Stomach (tissue), 9 donors: ENCODE measurements around the gene ACAP3. TPM values are rescaled to one million over a fixed set of nuclear protein-coding genes. Genes with fewer than 3 reads are reported as not detected.

Experiments used
- DNase-seq, 2 donors: peaks; one replicate each; pipeline versions ENCODE4 v3.0.0 to v3.0.0-alpha.2; 2013 to 2019
- H3K27ac ChIP-seq, 5 donors: fragments of 200-600 bp in 4 of 5; sonication (generic) in 4 of 5; one replicate each; pipeline ENCODE4 v1.5.1; 2013 to 2019; ENCODE audit warnings: mild to moderate bottlenecking in 1 of 5, moderate library complexity in 1 of 5
- H3K27me3 ChIP-seq, 3 donors: fragments of 200-600 bp; sonication (generic); one replicate each; pipeline ENCODE4 v1.5.1; 2017 to 2019; ENCODE audit warnings: mixed run types in 1 of 3
- H3K36me3 ChIP-seq, 4 donors: fragments of 200-600 bp; sonication (generic); 1 replicate in 3 of 4; 2 replicates in 1 of 4; pipeline ENCODE4 v1.5.1; 2016 to 2019
- H3K4me1 ChIP-seq, 4 donors: fragments of 200-600 bp; sonication (generic); one replicate each; pipeline ENCODE4 v1.5.1; 2016 to 2019
- H3K4me3 ChIP-seq, 4 donors: fragments of 200-600 bp; sonication (generic) in 3 of 4; one replicate each; pipeline ENCODE4 v1.5.1; 2016 to 2019; ENCODE audit warnings: mild to moderate bottlenecking in 1 of 4
- H3K9me3 ChIP-seq, 4 donors: fragments of 200-600 bp; sonication (generic); one replicate each; pipeline ENCODE4 v1.5.1; 2016 to 2019
- EP300 ChIP-seq: sonication (generic); formaldehyde crosslinking; IDR thresholded peaks from one replicate; pipeline ENCODE4 v1.6.1; 2017; ENCODE audit warnings: antibody characterized with exemption
- POLR2A ChIP-seq, 4 donors: fragments of 450-650 bp; IDR thresholded peaks; one replicate each; pipeline ENCODE4 v1.6.1; 2016; ENCODE audit warnings: antibody characterized with exemption in 4 of 4, control low read depth in 2 of 4, mild to moderate bottlenecking in 1 of 4, moderate library complexity in 1 of 4
- POLR2AphosphoS5 ChIP-seq, 3 donors: sonication (generic); formaldehyde crosslinking; IDR thresholded peaks; one replicate each; pipeline ENCODE4 v1.6.1; 2016; ENCODE audit warnings: antibody characterized with exemption in 3 of 3
- WGBS, 5 donors: extraction: QIAGEN DNeasy Blood & Tissue Kit in 3 of 5; methylation state at CpG; one replicate each; pipeline versions ENCODE4 v1.1.5 to v1.1.7; 2013 to 2018; 5-methylcytosine and 5-hydroxymethylcytosine counted together
- intact Hi-C: fragments of 100-400 bp; cut with DNase I; formaldehyde crosslinking; loops from one replicate; pipeline ENCODE4 v1.15.1; 2023; ENCODE audit warnings: low total_unique reads
- polyA plus RNA-seq, 3 donors: library from polyadenylated mRNA; stranded (reverse); fragments of 200-250 nt; gene quantifications; one replicate each; pipeline ENCODE4 v1.2.3, GENCODE V29; 2013
- total RNA-seq, 5 donors: library from RNA; depleted of rRNA; stranded (reverse); fragments of >200 nt; gene quantifications; one replicate each; pipeline versions ENCODE4 v1.1.0 to v1.2.3, GENCODE V29; 2014 to 2016
- TF ChIP-seq, protein P1 (sequence below), 7 experiments: fragments of 450-650 bp in 4 of 7; fragments of 200-600 bp in 3 of 7; sonication (generic) in 3 of 7; IDR thresholded peaks; one replicate each; pipeline ENCODE4 v1.5.1; 2016 to 2019; ENCODE audit warnings: antibody characterized with exemption in 7 of 7, control low read depth in 2 of 7, mild to moderate bottlenecking in 1 of 7
- donor health status: healthy with polysubstance abuse.
- donor health status: Bipolar disorder and iron deficiency.
- donor health status: healthy.

Gene ACAP3
- total and polyA plus RNA-seq, 8 donors = 17.9 to 374 (median 51.2) TPM

DNA sequence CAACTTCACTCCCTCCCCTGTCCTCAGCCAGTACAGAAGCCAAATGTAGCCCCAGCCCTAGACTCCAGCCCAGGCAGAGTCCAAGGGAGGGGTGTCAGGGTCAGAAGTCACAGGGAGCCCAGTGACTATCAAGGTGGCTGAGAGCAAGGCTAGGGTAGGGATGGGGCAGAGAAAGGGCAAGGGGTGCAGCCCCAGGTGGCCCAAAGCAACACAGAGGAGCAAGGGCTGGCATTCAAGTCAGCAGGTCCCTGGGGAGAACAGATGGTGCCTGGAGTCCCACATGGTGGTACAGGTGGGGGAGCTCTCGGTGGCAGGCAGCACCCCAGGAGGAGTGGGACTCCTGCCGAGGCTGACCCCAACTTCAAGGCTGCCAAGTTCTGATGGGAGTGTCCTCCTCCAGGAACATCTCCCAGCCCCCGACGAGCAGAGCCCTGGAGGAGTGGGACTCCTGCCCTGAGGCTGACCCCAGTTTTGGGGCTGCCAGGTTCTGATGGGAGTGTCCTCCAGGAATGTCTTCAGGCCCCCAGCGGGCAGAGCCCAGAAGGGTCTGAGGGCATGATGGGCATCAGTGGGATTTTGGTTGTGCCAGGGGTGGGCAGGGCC, 45.2 kb upstream of the ACAP3 start:
- H3K27me3 ChIP-seq = peaks cover 0 to 65% (median 45%) of the 10 kb centered on the region in 3 donors
- no peak for DNase-seq
- no peak overlapping the region for H3K4me3 ChIP-seq
- H3K36me3 ChIP-seq = peaks cover 0 to 23% (median 8%) of the 10 kb centered on the region in 4 donors
- WGBS, 5 donors = 8 to 27% (median 21%) methylated on average over 2 to 5 of the region's 5 CpGs
- TF ChIP-seq POLR2A (IDR thresholded peaks at IDR 0.05) = no peak
- TF ChIP-seq, protein P1, sequence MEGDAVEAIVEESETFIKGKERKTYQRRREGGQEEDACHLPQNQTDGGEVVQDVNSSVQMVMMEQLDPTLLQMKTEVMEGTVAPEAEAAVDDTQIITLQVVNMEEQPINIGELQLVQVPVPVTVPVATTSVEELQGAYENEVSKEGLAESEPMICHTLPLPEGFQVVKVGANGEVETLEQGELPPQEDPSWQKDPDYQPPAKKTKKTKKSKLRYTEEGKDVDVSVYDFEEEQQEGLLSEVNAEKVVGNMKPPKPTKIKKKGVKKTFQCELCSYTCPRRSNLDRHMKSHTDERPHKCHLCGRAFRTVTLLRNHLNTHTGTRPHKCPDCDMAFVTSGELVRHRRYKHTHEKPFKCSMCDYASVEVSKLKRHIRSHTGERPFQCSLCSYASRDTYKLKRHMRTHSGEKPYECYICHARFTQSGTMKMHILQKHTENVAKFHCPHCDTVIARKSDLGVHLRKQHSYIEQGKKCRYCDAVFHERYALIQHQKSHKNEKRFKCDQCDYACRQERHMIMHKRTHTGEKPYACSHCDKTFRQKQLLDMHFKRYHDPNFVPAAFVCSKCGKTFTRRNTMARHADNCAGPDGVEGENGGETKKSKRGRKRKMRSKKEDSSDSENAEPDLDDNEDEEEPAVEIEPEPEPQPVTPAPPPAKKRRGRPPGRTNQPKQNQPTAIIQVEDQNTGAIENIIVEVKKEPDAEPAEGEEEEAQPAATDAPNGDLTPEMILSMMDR (IDR thresholded peaks at IDR 0.05) = no peak
- no peak for TF ChIP-seq POLR2AphosphoS5 (IDR thresholded peaks at IDR 0.05)
- no peak for TF ChIP-seq EP300
- no peaks in the 10 kb centered on the region for H3K9me3 ChIP-seq
- intact Hi-C loops = no loop called here
- H3K4me1 ChIP-seq = peaks cover 55 to 71% (median 67%) of the 10 kb centered on the region in 4 donors
- H3K27ac ChIP-seq = peak overlapping the region in 2 of 5 donors; percentile 64 to 72

DNA sequence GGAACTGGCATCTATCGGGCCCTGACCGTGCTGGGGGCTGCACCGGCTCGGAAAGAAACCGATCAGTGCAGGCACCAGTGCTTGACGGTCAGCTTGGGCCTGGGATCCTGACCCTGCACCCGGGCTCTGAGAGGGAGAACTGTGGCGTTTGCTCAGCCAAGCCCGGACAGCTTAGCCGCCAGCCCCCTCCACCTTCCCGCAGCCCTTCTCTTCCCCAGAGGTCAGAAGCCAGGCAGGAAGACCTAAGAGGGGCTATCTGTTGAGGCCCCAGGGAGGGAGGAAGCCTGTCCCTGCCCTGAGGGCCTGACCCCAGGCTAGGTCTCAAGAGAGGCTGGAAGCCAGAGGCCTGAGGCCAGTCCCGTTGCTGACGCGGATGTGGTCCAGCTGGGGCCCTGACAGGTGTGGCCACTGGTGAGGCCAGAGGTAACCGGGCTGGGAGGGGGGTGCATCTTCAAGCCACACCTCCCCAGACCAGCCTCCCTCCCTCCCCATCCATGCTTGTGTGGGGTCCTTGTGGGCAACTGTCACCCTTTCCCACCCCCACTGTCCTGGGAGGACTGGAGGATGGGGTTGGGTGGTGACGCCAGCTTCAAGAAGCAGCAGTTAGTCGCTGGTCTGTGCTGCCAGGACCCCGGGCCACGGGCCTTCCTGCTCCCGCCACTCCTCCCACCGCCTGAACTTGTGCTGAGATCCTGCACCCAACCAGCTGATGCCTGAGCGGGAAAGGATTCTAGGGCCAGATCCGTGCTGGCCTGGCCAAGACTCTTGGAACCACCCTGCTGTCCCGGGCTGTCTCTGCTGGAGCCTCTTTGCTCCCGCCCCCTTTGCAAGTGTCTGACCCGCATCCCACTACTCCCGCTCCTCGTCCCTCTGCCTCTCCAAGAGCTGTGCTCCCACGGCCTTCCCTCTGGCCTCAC, 44.0 kb upstream of the ACAP3 start:
- Histone ChIP-seq H3K4me1 (peaks cover 63 to 73% (median 72%) of the 10 kb centered on the region in 4 donors), H3K9me3 (no peaks in the 10 kb centered on the region), H3K27ac (peak overlapping the region in 4 of 5 donors; percentile 50 to 72 (median 63)), H3K36me3 (peaks cover 0 to 23% (median 8%) of the 10 kb centered on the region in 4 donors), H3K27me3 (peaks cover 0 to 54% (median 36%) of the 10 kb centered on the region in 3 donors), H3K4me3 (peak overlapping the region in 1 of 4 donors; percentile 22)
- WGBS, 5 donors = 45 to 70% (median 65%) methylated on average over 23 to 29 of the region's 29 CpGs
- TF ChIP-seq, protein P1 (IDR thresholded peaks at IDR 0.05) = no peak
- TF ChIP-seq EP300 (no peak), POLR2A (IDR thresholded peaks at IDR 0.05) (no peak), POLR2AphosphoS5 (IDR thresholded peaks at IDR 0.05) (no peak)
- intact Hi-C loops = no loop called here
- DNase-seq = peak in 1 of 2 donors; percentile 72

DNA sequence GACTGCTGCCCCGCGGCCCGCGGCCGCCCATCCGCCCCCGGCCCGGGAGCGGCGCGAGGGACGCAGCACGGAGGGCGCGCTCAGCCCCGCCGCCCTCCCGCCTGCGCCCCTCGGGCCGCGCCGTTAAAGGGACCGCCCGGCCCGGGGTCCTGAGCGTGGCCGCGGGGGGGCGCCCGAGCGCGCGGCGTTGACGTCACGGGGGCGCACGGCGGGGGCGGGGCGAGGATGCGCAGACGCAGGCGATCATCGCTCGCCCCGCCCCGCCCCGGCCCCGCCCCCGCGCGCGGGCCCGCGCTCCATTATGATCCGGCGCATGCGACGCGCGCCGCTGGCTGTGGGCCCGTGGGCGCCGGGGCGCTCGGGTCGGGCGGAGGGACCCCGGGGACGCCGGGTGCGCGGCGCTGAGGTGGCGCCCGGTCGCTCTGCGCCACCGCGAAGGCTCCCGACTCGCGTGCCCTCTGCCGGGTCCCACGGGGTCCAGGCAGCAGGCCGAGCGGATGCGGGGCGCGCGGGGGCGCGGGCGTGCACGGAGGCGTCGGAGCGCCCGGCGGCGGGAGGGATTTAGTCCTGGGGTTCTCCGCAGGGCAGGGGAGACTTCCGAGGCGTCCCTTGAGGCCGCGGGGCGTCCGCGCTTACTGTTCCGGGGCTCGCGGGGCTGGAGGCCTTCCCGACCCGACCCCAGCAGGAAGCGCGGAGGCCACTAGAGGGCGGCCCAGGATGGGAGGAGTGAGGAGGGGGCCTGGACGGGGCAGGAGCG, 41.7 kb upstream of the ACAP3 start, which contains the start of gene DVL1:
Gene DVL1 (minus strand): TSS at position 163 of the 757 bp plus-strand sequence. CDS start 353 bp downstream, outside the sequence.
- H3K27me3 ChIP-seq = peaks cover 0 to 31% (median 19%) of the 10 kb centered on the region in 3 donors
- DNase-seq = peak; percentile 61 to 89
- TF ChIP-seq EP300 (no peak), POLR2A (IDR thresholded peaks at IDR 0.05) (no peak), POLR2AphosphoS5 (IDR thresholded peaks at IDR 0.05) (peak in 2 of 3 donors; percentile 32 to 47)
- TF ChIP-seq, protein P1 (IDR thresholded peaks at IDR 0.05) = peak in 4 of 7 experiments; percentile 21 to 29 (median 27)
- no peaks in the 10 kb centered on the region for H3K9me3 ChIP-seq
- H3K27ac ChIP-seq = peak within 1 kb of the TSS; percentile 85 to 93 (median 92)
- WGBS, 5 donors = 0 to 1% (median 0%) methylated on average over 29 to 121 of the region's 122 CpGs
- peaks cover 63 to 73% (median 72%) of the 10 kb centered on the region in 4 donors for H3K4me1 ChIP-seq
- peaks cover 0 to 17% (median 7%) of the 10 kb centered on the region in 4 donors for H3K36me3 ChIP-seq
- intact Hi-C loops = no loop called here
- peak within 1 kb of the TSS; percentile 72 to 80 (median 75) for H3K4me3 ChIP-seq
